Smooth muscle cell of bladder (primary cell): ENCODE results near the gene ZNF804A. TPM values are rescaled to one million over a fixed set of nuclear protein-coding genes. Genes with fewer than 3 reads are reported as not detected.

Experiments
- total RNA-seq: library from RNA; depleted of rRNA; stranded (reverse); fragments of >200 nt; gene quantifications from 2 replicates; pipeline ENCODE4 v1.2.3, GENCODE V29; 2014

Gene ZNF804A
- total RNA-seq: 2.0 and 2.6 TPM in 2 replicates

GRCh38 chr2:184598316-184599053, at the start of gene ZNF804A:
Gene ZNF804A, plus strand, starts transcription at chr2:184598529. Its CDS starts 431 bp downstream, at chr2:184598960.

